Common myeloid progenitor, CD34-positive (primary cell): ENCODE measurements around the gene EFNA5.

Experiments
- CTCF ChIA-PET: fragments of 350-600 bp; sonication (Branson Sonifier 250); formaldehyde crosslinking; loops from one replicate; lab custom pipeline; 2021; ENCODE audit warnings: antibody characterized with exemption; lab: Charles Lee
- POLR2A ChIA-PET: fragments of 350-600 bp; sonication (Branson Sonifier 250); formaldehyde crosslinking; loops from one replicate; lab custom pipeline; 2021; ENCODE audit warnings: antibody characterized with exemption; lab: Charles Lee
- DNase-seq, 3 donors: peaks; one replicate each; pipeline versions ENCODE4 v3.0.0 to v3.0.0-alpha.2; 2013
- H3K27ac ChIP-seq, 2 experiments: 1 replicate in 1 of 2; 2 replicates in 1 of 2; pipeline ENCODE4 v1.7.0; 2013; ENCODE audit warnings: inconsistent platforms in 2 of 2, low read length in 2 of 2, mild to moderate bottlenecking in 2 of 2, low read depth in 1 of 2, moderate library complexity in 1 of 2; ENCODE audit not compliant: severe bottlenecking in 2 of 2, insufficient read depth in 1 of 2, poor library complexity in 1 of 2
- H3K27me3 ChIP-seq, 5 experiments: replicated peaks in 2 of 5; 1 replicate in 3 of 5; 2 replicates in 2 of 5; pipeline versions ENCODE4 v1.6.1 to v1.7.0; 2013; ENCODE audit warnings: low read length in 4 of 5, mild to moderate bottlenecking in 2 of 5, moderate library complexity in 2 of 5, inconsistent platforms in 1 of 5; ENCODE audit not compliant: insufficient read depth in 5 of 5, control insufficient read depth in 4 of 5
- H3K36me3 ChIP-seq, 4 experiments: 1 replicate in 2 of 4; 2 replicates in 2 of 4; pipeline versions ENCODE4 v1.6.1 to v1.7.0; 2013; ENCODE audit warnings: low read length in 3 of 4, control low read depth in 1 of 4, mild to moderate bottlenecking in 1 of 4; ENCODE audit not compliant: control insufficient read depth in 4 of 4, insufficient read depth in 4 of 4
- H3K4me1 ChIP-seq, 4 experiments: 1 replicate in 3 of 4; 2 replicates in 1 of 4; pipeline versions ENCODE4 v1.6.1 to v1.7.1; 2013; ENCODE audit warnings: low read length in 3 of 4, mild to moderate bottlenecking in 3 of 4, control low read depth in 1 of 4, inconsistent platforms in 1 of 4, moderate library complexity in 1 of 4; ENCODE audit not compliant: control insufficient read depth in 4 of 4, insufficient read depth in 4 of 4; ENCODE audit errors: control extremely low read depth in 1 of 4
- H3K4me3 ChIP-seq, 7 experiments: 1 replicate in 4 of 7; 2 replicates in 3 of 7; pipeline versions ENCODE4 v1.5.1 to v1.7.0; 2013; ENCODE audit warnings: mild to moderate bottlenecking in 7 of 7, low read length in 6 of 7, moderate library complexity in 6 of 7, inconsistent platforms in 2 of 7, low read depth in 2 of 7, control low read depth in 1 of 7; ENCODE audit not compliant: insufficient read depth in 4 of 7, control insufficient read depth in 1 of 7; ENCODE audit errors: extremely low read depth in 1 of 7
- H3K9me3 ChIP-seq, 5 experiments: 1 replicate in 4 of 5; 2 replicates in 1 of 5; pipeline versions ENCODE4 v1.6.1 to v1.7.1; 2013; ENCODE audit warnings: low read length in 4 of 5, mild to moderate bottlenecking in 2 of 5, inconsistent platforms in 1 of 5, low read depth in 1 of 5, moderate library complexity in 1 of 5; ENCODE audit not compliant: control insufficient read depth in 4 of 5, insufficient read depth in 2 of 5; ENCODE audit errors: control extremely low read depth in 1 of 5
- WGBS: methylation state at CpG from one replicate; pipeline ENCODE4 v1.1.5; 2013; ENCODE audit not compliant: insufficient coverage; 5-methylcytosine and 5-hydroxymethylcytosine counted together

Gene EFNA5

DNA sequence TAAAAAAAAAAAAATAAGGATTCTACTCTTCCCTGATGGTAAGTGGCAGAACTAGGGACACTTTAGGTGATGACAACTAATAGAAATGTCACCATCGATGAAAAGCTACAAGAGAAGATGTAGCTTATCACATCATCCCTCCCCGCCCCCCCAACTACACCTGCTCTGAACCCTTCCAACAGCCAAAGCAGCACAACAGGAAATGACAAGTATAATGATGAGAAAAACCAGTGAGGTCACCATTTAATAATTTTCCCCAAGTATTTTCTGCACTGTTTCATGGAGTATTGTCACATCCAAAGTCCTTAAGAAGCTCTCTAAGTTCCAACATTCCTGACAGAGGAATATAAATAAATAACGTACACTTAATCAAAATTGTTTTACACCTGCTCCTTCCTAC lies 221.4 kb downstream of the EFNA5 start:
- CTCF ChIA-PET = no interaction called here
- no peaks in the 10 kb centered on the region for H3K4me1 ChIP-seq
- no peaks in the 10 kb centered on the region for H3K36me3 ChIP-seq
- no CpG with 5 or more reads among the region's 3 CpGs for WGBS
- POLR2A ChIA-PET = no interaction called here
- H3K4me3 ChIP-seq = no peak overlapping the region
- DNase-seq = no peak
- no peaks in the 10 kb centered on the region for H3K9me3 ChIP-seq
- no peak overlapping the region for H3K27ac ChIP-seq
- peaks cover 0 to 7% (median 0%) of the 10 kb centered on the region in 5 experiments for H3K27me3 ChIP-seq

- Histone ChIP-seq H3K36me3 (no peaks in the 10 kb centered on the region), H3K27ac (no peak overlapping the region), H3K4me1 (no peaks in the 10 kb centered on the region), H3K9me3 (no peaks in the 10 kb centered on the region), H3K27me3 (peaks cover 0 to 10% (median 0%) of the 10 kb centered on the region in 5 experiments), H3K4me3 (no peak overlapping the region)
- ChIA-PET POLR2A (no interaction called here), CTCF (interaction anchor here (1.0 to 1.2 kb wide), 2 partner anchors 10 to 21 kb away, joined by 3 read pairs; no protein-coding TSS in a partner anchor)
- DNase-seq = no peak
- 93% methylated on average over 5 of the region's 6 CpGs for WGBS
Measured at GRCh38 chr5:107447587-107447986, 223.2 kb downstream of the EFNA5 start.

DNA sequence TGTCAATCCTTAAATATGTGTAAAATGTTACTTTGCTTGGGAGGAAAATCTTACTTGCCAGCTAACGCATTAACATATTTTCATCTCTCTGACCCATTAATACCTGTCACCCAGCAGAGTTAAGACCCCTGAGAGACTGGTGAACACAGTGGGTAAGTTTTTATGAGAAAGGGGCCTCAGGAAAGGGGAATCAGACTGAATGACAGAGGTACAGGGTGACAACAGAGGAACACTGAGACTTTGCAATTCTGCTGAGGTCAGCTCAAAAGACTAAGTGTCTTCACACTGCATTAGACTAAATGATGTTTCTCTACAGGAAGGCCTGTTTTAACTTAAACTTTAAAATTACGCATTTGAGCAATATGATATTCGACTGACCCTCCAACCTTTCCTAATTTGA lies 223.8 kb downstream of the EFNA5 start:
- Histone ChIP-seq H3K27ac (no peak overlapping the region), H3K4me3 (no peak overlapping the region), H3K4me1 (no peaks in the 10 kb centered on the region), H3K9me3 (no peaks in the 10 kb centered on the region), H3K27me3 (peaks cover 0 to 10% (median 0%) of the 10 kb centered on the region in 5 experiments), H3K36me3 (no peaks in the 10 kb centered on the region)
- CTCF ChIA-PET = no interaction called here
- 100% methylated on average over 1 of the region's 3 CpGs for WGBS
- DNase-seq = no peak
- POLR2A ChIA-PET = no interaction called here

DNA sequence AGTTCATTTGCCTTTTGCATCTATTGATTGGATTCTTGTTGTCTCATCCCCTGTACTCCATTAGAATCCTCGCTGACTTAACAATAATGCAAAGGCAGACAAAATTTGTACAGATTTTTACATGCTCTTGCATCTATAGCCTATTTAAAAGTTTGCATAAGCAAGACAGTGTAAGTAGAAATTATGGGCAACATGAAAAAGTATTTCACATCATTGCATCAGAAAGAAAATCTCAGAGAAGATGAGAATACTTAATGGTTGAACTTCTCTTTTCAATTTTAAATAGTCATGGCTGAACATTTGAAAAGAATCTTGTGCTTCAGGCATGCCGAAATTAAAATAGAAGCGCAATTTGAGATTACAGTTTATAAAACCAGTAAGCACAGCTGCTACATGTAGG lies 226.4 kb downstream of the EFNA5 start:
- no peaks in the 10 kb centered on the region for H3K4me1 ChIP-seq
- peaks cover 0 to 10% (median 0%) of the 10 kb centered on the region in 5 experiments for H3K27me3 ChIP-seq
- no peak overlapping the region for H3K4me3 ChIP-seq
- no peaks in the 10 kb centered on the region for H3K36me3 ChIP-seq
- DNase-seq = no peak
- no peak overlapping the region for H3K27ac ChIP-seq
- ChIA-PET CTCF (no interaction called here), POLR2A (no interaction called here)
- H3K9me3 ChIP-seq = peaks cover 0 to under 1% (median 0%) of the 10 kb centered on the region in 5 experiments
- 88% methylated on average over 2 of the region's 3 CpGs for WGBS

DNA sequence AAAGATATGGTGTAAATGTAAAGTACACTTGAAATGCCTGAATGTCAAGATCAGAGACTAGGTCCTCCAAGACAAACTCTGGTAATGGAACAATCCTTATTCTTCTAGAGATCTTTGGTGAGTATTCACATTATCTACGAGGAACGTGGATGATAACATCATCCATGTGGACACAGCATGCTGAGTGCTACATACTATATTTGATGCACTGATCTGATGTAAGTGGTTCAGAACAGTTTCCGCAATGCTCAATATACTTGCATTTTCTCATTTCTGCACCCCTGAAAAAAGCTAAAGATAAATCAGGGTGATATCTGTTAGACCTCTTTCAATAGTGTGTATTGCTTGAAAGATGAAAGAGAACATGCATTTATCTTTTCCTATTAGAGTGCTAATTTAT lies 226.8 kb downstream of the EFNA5 start:
- Histone ChIP-seq H3K36me3 (no peaks in the 10 kb centered on the region), H3K27ac (no peak overlapping the region), H3K4me1 (no peaks in the 10 kb centered on the region), H3K4me3 (no peak overlapping the region), H3K27me3 (peaks cover 0 to 10% (median 0%) of the 10 kb centered on the region in 5 experiments), H3K9me3 (peaks cover 0 to 2% (median 0%) of the 10 kb centered on the region in 5 experiments)
- ChIA-PET CTCF (no interaction called here), POLR2A (no interaction called here)
- 100% methylated on average over 3 of the region's 3 CpGs for WGBS
- no peak for DNase-seq

- Histone ChIP-seq H3K4me3 (no peak overlapping the region), H3K27ac (no peak overlapping the region), H3K9me3 (peaks cover 0 to 5% (median 0%) of the 10 kb centered on the region in 5 experiments), H3K36me3 (no peaks in the 10 kb centered on the region), H3K4me1 (no peaks in the 10 kb centered on the region), H3K27me3 (peaks cover 0 to 9% (median 0%) of the 10 kb centered on the region in 5 experiments)
- DNase-seq = no peak
- WGBS = no CpG with 5 or more reads among the region's 2 CpGs
- CTCF ChIA-PET = no interaction called here
- POLR2A ChIA-PET = no interaction called here
Measured at GRCh38 chr5:107442452-107442851, 228.3 kb downstream of the EFNA5 start.

- 100% methylated on average over 1 of the region's 2 CpGs for WGBS
- CTCF ChIA-PET = no interaction called here
- H3K27me3 ChIP-seq = peaks cover 0 to 4% (median 0%) of the 10 kb centered on the region in 5 experiments
- no peak overlapping the region for H3K4me3 ChIP-seq
- H3K4me1 ChIP-seq = no peaks in the 10 kb centered on the region
- DNase-seq = no peak
- H3K36me3 ChIP-seq = no peaks in the 10 kb centered on the region
- H3K9me3 ChIP-seq = peaks cover 0 to 5% (median 0%) of the 10 kb centered on the region in 5 experiments
- POLR2A ChIA-PET = no interaction called here
- H3K27ac ChIP-seq = no peak overlapping the region
Measured at GRCh38 chr5:107439832-107440231, 230.9 kb downstream of the EFNA5 start.
